HL-60 (cell line): ENCODE data around the gene CRX.
"Not testable (repeated sequence)": the region's sequence is repeated elsewhere in the genome, so short reads cannot be mapped to it uniquely, and the experiment has no call there.

ENCODE experiments used
- POLR2AphosphoS5 ChIP-seq: IDR thresholded peaks from 2 replicates; pipeline ENCODE4 v1.6.1; 2012; ENCODE audit warnings: low read depth
- SPI1 ChIP-seq: IDR thresholded peaks from 2 replicates; pipeline ENCODE4 v1.6.1; 2012; ENCODE audit warnings: low read depth, mild to moderate bottlenecking, borderline replicate concordance
- TF ChIP-seq, protein P1 (sequence below): IDR thresholded peaks from one replicate; pipeline ENCODE4 v1.5.1; 2011; ENCODE audit warnings: low read length, control low read depth, inconsistent platforms; ENCODE audit not compliant: insufficient read depth
- TF ChIP-seq, protein P2 (sequence below): IDR thresholded peaks from 2 replicates; pipeline ENCODE4 v1.6.1; 2012; ENCODE audit warnings: low read depth; ENCODE audit not compliant: insufficient replicate concordance

DNA sequence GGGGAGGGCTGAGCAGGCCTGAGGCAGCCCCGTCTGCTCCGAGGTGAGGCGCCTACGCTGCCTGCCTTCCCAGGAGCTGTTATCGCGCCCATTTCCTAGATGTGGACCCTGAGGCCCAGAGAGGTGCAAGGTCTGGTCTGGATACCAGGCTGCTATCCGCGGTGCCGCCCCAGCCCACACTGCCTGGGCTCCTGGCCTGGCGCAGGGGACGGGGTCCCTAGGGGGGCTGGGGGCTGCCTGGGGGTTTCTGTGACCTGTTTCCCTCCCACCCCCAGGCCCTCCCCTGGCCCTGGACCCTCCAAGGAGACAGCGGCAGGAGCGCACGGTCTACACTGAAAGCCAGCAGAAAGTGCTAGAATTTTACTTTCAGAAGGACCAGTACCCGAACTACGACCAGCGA, 38.1 kb downstream of the CRX start:
- not testable (repeated sequence) for TF ChIP-seq POLR2AphosphoS5, SPI1
- TF ChIP-seq, protein P1, sequence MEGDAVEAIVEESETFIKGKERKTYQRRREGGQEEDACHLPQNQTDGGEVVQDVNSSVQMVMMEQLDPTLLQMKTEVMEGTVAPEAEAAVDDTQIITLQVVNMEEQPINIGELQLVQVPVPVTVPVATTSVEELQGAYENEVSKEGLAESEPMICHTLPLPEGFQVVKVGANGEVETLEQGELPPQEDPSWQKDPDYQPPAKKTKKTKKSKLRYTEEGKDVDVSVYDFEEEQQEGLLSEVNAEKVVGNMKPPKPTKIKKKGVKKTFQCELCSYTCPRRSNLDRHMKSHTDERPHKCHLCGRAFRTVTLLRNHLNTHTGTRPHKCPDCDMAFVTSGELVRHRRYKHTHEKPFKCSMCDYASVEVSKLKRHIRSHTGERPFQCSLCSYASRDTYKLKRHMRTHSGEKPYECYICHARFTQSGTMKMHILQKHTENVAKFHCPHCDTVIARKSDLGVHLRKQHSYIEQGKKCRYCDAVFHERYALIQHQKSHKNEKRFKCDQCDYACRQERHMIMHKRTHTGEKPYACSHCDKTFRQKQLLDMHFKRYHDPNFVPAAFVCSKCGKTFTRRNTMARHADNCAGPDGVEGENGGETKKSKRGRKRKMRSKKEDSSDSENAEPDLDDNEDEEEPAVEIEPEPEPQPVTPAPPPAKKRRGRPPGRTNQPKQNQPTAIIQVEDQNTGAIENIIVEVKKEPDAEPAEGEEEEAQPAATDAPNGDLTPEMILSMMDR = not testable (repeated sequence)
- TF ChIP-seq, protein P2, sequence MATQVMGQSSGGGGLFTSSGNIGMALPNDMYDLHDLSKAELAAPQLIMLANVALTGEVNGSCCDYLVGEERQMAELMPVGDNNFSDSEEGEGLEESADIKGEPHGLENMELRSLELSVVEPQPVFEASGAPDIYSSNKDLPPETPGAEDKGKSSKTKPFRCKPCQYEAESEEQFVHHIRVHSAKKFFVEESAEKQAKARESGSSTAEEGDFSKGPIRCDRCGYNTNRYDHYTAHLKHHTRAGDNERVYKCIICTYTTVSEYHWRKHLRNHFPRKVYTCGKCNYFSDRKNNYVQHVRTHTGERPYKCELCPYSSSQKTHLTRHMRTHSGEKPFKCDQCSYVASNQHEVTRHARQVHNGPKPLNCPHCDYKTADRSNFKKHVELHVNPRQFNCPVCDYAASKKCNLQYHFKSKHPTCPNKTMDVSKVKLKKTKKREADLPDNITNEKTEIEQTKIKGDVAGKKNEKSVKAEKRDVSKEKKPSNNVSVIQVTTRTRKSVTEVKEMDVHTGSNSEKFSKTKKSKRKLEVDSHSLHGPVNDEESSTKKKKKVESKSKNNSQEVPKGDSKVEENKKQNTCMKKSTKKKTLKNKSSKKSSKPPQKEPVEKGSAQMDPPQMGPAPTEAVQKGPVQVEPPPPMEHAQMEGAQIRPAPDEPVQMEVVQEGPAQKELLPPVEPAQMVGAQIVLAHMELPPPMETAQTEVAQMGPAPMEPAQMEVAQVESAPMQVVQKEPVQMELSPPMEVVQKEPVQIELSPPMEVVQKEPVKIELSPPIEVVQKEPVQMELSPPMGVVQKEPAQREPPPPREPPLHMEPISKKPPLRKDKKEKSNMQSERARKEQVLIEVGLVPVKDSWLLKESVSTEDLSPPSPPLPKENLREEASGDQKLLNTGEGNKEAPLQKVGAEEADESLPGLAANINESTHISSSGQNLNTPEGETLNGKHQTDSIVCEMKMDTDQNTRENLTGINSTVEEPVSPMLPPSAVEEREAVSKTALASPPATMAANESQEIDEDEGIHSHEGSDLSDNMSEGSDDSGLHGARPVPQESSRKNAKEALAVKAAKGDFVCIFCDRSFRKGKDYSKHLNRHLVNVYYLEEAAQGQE = not testable (repeated sequence)
